Iris pigment epithelial cell (primary cell): ENCODE data around the gene KREMEN2.

Experiments
- DNase-seq: peaks from one replicate; pipeline ENCODE4 v3.0.0-alpha.2; 2011; ENCODE audit warnings: low read depth

Gene KREMEN2

GRCh38 chr16:2966043-2966807, 2.1 kb downstream of the KREMEN2 start:
- no peak for DNase-seq

GRCh38 chr16:2966808-2967191, 2.7 kb downstream of the KREMEN2 start:
- DNase-seq: no peak

GRCh38 chr16:2967211-2967631, 3.1 kb downstream of the KREMEN2 start:
- no peak for DNase-seq

- no peak for DNase-seq
Measured at GRCh38 chr16:2967721-2968161, 3.7 kb downstream of the KREMEN2 start.

- DNase-seq: no peak
Measured at GRCh38 chr16:2968368-2968737, 4.3 kb downstream of the KREMEN2 start.

- DNase-seq: peak; percentile 85
Measured at GRCh38 chr16:2968738-2969544, 4.9 kb downstream of the KREMEN2 start, which contains the start of gene PAQR4. PAQR4 (plus strand) TSS chr16:2969348; CDS start chr16:2969675, 327 bp downstream.

GRCh38 chr16:2969545-2970521, 5.8 kb downstream of the KREMEN2 start:
- peak; percentile 37 for DNase-seq

GRCh38 chr16:2970563-2970962, 6.5 kb downstream of the KREMEN2 start:
- no peak for DNase-seq

GRCh38 chr16:2971134-2971984, 7.3 kb downstream of the KREMEN2 start:
- no peak for DNase-seq

GRCh38 chr16:2971985-2972784, 8.1 kb downstream of the KREMEN2 start:
- no peak for DNase-seq

GRCh38 chr16:2973093-2973492, 9.0 kb downstream of the KREMEN2 start:
- no peak for DNase-seq

GRCh38 chr16:2973605-2974318, 9.7 kb downstream of the KREMEN2 start:
- no peak for DNase-seq

GRCh38 chr16:2974319-2975056, 10.4 kb downstream of the KREMEN2 start:
- no peak for DNase-seq

GRCh38 chr16:2975161-2975795, 11.2 kb downstream of the KREMEN2 start:
- DNase-seq: no peak

GRCh38 chr16:2976201-2976600, 12.1 kb downstream of the KREMEN2 start:
- DNase-seq: no peak

GRCh38 chr16:2976673-2977072, 12.6 kb downstream of the KREMEN2 start:
- DNase-seq: no peak

GRCh38 chr16:2977440-2977839, 13.4 kb downstream of the KREMEN2 start:
- DNase-seq: no peak

- no peak for DNase-seq
Measured at GRCh38 chr16:2979669-2980226, 15.7 kb downstream of the KREMEN2 start.
